ENCODE measurements around the gene SFXN1. TPM values are rescaled to one million over a fixed set of nuclear protein-coding genes. Genes with fewer than 3 reads are reported as not detected.

The SFXN1 gene
- polyA plus RNA-seq, 1 donor: 35.2 TPM

DNA sequence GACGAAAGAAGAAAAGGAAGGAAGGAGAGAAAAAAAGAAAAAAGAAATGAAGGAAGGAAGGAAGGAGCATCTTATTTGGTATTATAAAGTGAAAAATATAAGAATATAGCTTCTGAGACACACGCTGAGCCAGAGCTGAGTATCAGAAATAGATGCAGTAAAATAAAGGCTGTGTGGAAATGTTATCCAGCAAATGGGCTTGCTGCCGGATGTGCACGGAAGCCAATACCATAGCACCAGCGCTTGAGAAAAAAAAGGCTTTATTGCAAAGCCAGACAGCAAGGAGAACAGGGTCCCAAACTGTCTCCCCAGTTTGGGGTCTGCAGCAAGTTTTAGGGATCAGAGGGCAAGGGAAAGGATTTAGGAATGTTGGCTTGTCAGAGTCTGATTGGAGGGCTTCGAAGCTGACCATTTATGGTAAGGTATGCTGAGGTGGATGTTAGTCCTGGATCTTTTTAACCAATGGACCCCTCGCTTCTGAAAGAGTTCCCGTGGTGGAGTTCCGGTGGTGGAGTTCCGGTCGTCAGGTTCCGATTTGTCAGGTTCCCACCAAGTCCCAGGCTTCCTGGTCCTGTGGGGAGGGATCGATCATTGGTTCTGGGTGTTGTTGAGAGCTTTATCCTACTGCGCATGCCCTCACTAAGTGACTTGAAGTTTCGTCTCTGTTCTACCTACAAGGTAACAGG lies 70.4 kb downstream of the SFXN1 start:
- no peak overlapping the region for H3K27ac ChIP-seq (ENCODE audit: low read length)
- no peak for DNase-seq
- 92% methylated on average over 2 of the region's 15 CpGs for WGBS (ENCODE audit: insufficient coverage, low lambda C conversion rate)
- no peaks in the 10 kb centered on the region for H3K4me1 ChIP-seq (ENCODE audit: control insufficient read depth, insufficient read depth, low read length)
- H3K4me3 ChIP-seq (ENCODE audit: low read length): no peak overlapping the region
- no peaks in the 10 kb centered on the region for H3K36me3 ChIP-seq (ENCODE audit: control insufficient read depth, insufficient read depth, low read length)
- peaks cover 9% of the 10 kb centered on the region for H3K27me3 ChIP-seq (ENCODE audit: control insufficient read depth, insufficient read depth, low read length)
- H3K9me3 ChIP-seq (ENCODE audit: control insufficient read depth, low read depth, low read length): no peaks in the 10 kb centered on the region

DNA sequence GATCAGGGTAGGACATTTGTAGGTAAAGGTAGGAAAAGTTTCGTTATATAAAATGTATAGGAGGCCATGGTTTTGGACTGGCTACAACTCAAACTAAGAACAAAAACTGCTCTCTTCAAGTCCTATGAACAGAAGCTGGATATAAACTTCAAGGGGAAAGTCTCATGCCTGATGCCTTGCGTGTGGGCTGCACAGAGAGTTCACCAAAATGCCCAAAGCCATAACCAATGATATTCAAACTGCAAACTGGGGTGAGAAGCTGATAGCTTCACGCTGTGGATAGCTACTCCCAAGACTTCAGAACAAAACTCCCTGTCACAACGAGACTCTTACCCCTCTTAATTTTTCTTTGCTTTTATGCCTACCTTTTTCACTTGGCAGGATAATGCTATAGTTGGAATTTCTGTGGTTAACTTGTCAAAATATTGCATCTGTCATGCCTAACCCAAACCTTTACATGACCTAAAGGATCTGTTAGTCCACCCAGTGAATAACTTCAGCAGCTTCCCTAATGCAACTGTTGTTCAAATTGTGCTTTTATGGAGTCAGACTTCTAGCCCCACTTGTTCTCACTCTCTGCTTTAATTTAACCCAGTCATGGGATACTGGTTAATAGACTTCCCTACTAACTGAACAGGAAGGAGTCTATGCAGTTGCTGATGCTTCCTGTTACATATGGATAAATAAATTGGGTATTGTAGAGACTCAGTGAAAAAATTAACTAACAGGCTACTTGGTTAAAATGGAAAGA lies 71.9 kb downstream of the SFXN1 start:
- Histone ChIP-seq H3K4me3 (ENCODE audit: low read length) (no peak overlapping the region), H3K36me3 (ENCODE audit: control insufficient read depth, insufficient read depth, low read length) (no peaks in the 10 kb centered on the region), H3K4me1 (ENCODE audit: control insufficient read depth, insufficient read depth, low read length) (no peaks in the 10 kb centered on the region), H3K27ac (ENCODE audit: low read length) (no peak overlapping the region), H3K27me3 (ENCODE audit: control insufficient read depth, insufficient read depth, low read length) (peaks cover 9% of the 10 kb centered on the region), H3K9me3 (ENCODE audit: control insufficient read depth, low read depth, low read length) (peaks cover 4% of the 10 kb centered on the region)
- WGBS (ENCODE audit: insufficient coverage, low lambda C conversion rate): no CpG with 5 or more reads among the region's 4 CpGs
- no peak for DNase-seq

DNA sequence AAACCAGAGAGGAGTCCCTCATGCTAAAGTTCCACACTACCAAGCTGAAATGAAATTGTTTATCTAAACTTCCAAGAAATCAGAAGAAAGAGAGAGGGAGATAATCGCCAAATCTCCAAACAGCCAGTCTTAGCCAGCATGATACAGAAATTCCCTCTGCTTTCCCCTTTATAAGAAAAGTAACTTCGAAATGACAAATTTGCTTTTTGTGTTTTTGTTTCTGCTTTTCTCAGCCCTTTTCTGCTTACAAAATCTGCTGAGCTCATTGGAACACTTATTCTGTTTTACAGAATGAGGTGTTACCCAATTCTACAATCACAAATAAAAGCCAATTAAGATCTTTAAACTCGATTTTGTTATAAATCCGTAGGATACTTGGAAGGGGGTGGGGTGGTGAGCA lies 72.9 kb downstream of the SFXN1 start:
- DNase-seq: no peak
- 100% methylated on average over 1 of the region's 4 CpGs for WGBS (ENCODE audit: insufficient coverage, low lambda C conversion rate)
- Histone ChIP-seq H3K4me3 (ENCODE audit: low read length) (no peak overlapping the region), H3K27me3 (ENCODE audit: control insufficient read depth, insufficient read depth, low read length) (peaks cover 9% of the 10 kb centered on the region), H3K27ac (ENCODE audit: low read length) (no peak overlapping the region), H3K36me3 (ENCODE audit: control insufficient read depth, insufficient read depth, low read length) (no peaks in the 10 kb centered on the region), H3K9me3 (ENCODE audit: control insufficient read depth, low read depth, low read length) (peaks cover 4% of the 10 kb centered on the region), H3K4me1 (ENCODE audit: control insufficient read depth, insufficient read depth, low read length) (no peaks in the 10 kb centered on the region)

DNA sequence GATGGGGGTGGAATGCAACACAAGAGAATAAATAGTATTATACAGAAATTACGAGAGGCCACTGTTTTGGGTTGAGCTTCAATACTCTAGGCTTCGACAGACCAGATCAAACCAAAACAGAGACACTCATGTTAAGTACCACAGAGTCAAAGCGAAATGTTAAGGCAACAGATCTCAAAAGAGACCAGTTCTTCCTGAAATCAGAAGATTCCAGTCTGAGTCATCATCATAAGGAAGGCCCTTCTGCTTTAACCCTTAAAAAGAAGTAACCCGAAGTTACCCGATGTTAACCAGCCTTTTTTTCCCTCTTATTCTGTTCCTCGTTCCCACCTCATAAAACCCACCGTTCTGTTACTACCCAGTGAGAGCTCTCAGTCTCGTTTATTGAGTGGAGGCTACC lies 75.9 kb downstream of the SFXN1 start:
- Histone ChIP-seq H3K27me3 (ENCODE audit: control insufficient read depth, insufficient read depth, low read length) (no peaks in the 10 kb centered on the region), H3K27ac (ENCODE audit: low read length) (no peak overlapping the region), H3K4me1 (ENCODE audit: control insufficient read depth, insufficient read depth, low read length) (no peaks in the 10 kb centered on the region), H3K4me3 (ENCODE audit: low read length) (no peak overlapping the region), H3K36me3 (ENCODE audit: control insufficient read depth, insufficient read depth, low read length) (no peaks in the 10 kb centered on the region), H3K9me3 (ENCODE audit: control insufficient read depth, low read depth, low read length) (peaks cover 4% of the 10 kb centered on the region)
- 100% methylated on average over 3 of the region's 8 CpGs for WGBS (ENCODE audit: insufficient coverage, low lambda C conversion rate)
- DNase-seq: no peak

DNA sequence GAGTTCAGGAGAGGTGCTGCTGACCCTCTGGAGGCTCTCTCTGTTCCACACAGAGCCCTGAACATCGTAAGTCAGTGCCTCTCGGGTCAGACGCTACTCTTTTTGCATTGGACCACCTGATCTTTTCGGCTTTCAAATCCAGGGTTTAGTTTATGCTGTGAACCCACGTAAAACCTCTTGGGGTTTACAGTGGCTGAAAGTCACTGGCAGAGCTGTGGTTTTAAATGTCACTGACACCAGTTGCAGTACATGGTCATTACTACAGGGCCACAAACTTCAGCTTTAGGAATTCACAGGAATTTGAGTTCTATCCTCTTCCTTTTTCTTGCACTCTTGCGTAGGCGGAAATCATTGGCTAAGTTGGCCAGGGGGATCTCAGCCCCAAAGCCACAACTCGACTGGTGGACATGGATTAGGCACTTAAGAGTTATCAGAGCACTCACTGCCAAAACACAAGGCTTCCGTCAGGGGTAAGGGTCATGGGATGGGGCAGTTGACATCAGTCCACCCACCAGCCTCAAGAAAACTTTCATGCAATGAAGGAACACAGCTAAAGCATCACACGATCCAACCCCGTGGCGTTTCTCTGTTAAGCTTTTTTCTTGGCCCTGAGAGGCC lies 76.9 kb downstream of the SFXN1 start:
- no peaks in the 10 kb centered on the region for H3K27me3 ChIP-seq (ENCODE audit: control insufficient read depth, insufficient read depth, low read length)
- no peaks in the 10 kb centered on the region for H3K36me3 ChIP-seq (ENCODE audit: control insufficient read depth, insufficient read depth, low read length)
- 83% methylated on average over 1 of the region's 12 CpGs for WGBS (ENCODE audit: insufficient coverage, low lambda C conversion rate)
- peaks cover 4% of the 10 kb centered on the region for H3K9me3 ChIP-seq (ENCODE audit: control insufficient read depth, low read depth, low read length)
- H3K4me1 ChIP-seq (ENCODE audit: control insufficient read depth, insufficient read depth, low read length): no peaks in the 10 kb centered on the region
- DNase-seq: no peak
- no peak overlapping the region for H3K27ac ChIP-seq (ENCODE audit: low read length)
- H3K4me3 ChIP-seq (ENCODE audit: low read length): no peak overlapping the region

DNA sequence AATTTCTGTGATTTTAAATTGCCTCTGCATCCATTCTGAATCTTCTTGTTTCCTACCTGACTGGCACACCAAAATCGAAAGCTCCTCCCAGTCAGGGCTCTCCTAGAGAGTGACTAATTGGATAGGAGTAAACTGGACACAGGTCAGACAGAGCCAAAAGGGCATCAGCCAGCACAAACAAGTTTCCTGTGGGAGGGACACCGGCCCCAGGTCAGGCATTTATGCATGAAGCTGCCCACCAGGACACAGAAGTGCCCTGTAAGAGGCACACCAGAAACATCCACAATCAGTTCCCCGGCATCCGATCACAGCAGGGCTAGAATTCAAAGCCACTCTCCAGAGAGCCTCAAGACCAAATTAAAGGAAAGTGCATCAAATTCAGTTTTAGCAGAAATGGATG lies 78.4 kb downstream of the SFXN1 start:
- DNase-seq: no peak
- Histone ChIP-seq H3K4me3 (ENCODE audit: low read length) (no peak overlapping the region), H3K4me1 (ENCODE audit: control insufficient read depth, insufficient read depth, low read length) (no peaks in the 10 kb centered on the region), H3K27me3 (ENCODE audit: control insufficient read depth, insufficient read depth, low read length) (no peaks in the 10 kb centered on the region), H3K36me3 (ENCODE audit: control insufficient read depth, insufficient read depth, low read length) (no peaks in the 10 kb centered on the region), H3K27ac (ENCODE audit: low read length) (no peak overlapping the region), H3K9me3 (ENCODE audit: control insufficient read depth, low read depth, low read length) (peaks cover 4% of the 10 kb centered on the region)
- no CpG with 5 or more reads among the region's 4 CpGs for WGBS (ENCODE audit: insufficient coverage, low lambda C conversion rate)

DNA sequence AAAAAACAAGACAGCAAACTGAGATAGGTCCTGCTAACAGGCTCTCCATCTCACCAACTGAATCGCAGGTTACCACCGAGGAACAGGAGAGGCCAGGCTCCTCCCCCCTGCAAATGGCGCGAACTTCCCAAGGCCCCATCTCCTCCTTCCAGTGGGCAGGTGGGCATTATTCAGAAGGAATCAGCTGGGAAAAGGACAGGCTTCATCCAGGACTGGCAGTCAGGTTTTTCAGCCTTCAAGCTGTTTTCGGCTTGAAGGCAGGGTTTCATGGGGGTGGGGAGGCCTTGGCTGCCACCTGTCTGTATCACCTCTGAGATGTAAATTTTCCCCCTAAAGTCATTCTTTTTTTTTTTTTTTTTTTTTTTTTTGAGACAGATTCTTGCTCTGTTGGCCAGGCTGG lies 79.4 kb downstream of the SFXN1 start:
- no peaks in the 10 kb centered on the region for H3K4me1 ChIP-seq (ENCODE audit: control insufficient read depth, insufficient read depth, low read length)
- DNase-seq: no peak
- no peak overlapping the region for H3K4me3 ChIP-seq (ENCODE audit: low read length)
- WGBS (ENCODE audit: insufficient coverage, low lambda C conversion rate): no CpG with 5 or more reads among the region's 5 CpGs
- peaks cover 4% of the 10 kb centered on the region for H3K9me3 ChIP-seq (ENCODE audit: control insufficient read depth, low read depth, low read length)
- no peaks in the 10 kb centered on the region for H3K27me3 ChIP-seq (ENCODE audit: control insufficient read depth, insufficient read depth, low read length)
- H3K36me3 ChIP-seq (ENCODE audit: control insufficient read depth, insufficient read depth, low read length): no peaks in the 10 kb centered on the region
- H3K27ac ChIP-seq (ENCODE audit: low read length): no peak overlapping the region

DNA sequence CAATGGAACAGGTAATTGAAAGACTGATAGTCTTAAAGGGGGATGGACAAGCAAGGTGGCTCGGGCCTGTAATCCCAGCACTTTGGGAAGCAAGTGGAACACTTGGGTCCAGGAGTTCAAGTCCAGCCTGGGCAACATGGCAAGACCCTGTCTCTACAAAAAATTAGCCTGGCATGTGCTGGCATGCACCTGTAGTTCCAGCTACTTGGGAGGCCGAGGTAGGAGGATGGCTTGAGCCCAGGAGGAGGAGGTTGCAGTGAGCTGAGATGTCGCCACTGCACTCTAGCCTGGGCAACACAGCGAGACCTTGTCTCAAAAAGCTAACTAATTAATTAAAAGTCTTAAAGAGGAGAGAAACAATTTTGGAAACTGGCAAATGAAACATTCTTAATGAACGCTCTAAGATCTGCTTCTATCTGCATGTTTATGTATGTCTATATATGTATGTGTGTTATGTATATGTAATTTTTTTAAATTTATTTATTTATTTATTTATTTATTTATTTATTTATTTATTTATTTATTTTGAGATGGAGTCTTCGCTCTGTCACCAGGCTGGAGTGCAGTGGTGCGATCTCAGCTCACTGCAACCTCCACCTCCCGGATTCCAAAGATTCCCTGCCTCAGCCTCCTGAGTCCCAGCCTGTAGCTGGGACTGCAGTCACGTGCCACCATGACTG lies 80.6 kb downstream of the SFXN1 start:
- Histone ChIP-seq H3K4me1 (ENCODE audit: control insufficient read depth, insufficient read depth, low read length) (no peaks in the 10 kb centered on the region), H3K36me3 (ENCODE audit: control insufficient read depth, insufficient read depth, low read length) (no peaks in the 10 kb centered on the region), H3K9me3 (ENCODE audit: control insufficient read depth, low read depth, low read length) (peaks cover 4% of the 10 kb centered on the region), H3K4me3 (ENCODE audit: low read length) (no peak overlapping the region), H3K27me3 (ENCODE audit: control insufficient read depth, insufficient read depth, low read length) (peaks cover 4% of the 10 kb centered on the region), H3K27ac (ENCODE audit: low read length) (no peak overlapping the region)
- WGBS (ENCODE audit: insufficient coverage, low lambda C conversion rate): 78% methylated on average over 1 of the region's 9 CpGs
- no peak for DNase-seq

DNA sequence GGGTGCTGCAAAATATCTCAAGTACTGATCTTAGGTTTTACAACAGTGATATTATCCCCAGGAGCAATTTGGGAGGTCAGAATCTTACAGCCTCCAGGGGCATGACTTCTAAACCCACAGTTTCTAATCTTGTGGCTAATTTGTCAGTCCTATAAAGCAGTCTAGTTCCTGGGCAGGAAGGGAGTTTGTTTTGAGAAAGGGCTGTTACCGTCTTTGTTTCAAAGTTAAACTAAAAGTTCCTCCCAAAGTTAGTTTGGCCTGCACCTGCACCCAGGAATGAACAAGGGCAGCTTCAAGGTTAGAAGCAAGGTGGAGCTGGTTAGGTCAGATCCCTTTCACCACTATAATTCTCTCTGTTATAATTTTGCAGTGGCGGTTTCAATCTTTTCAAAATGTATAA lies 81.7 kb downstream of the SFXN1 start:
- WGBS (ENCODE audit: insufficient coverage, low lambda C conversion rate): no CpG with 5 or more reads among the region's 2 CpGs
- no peak for DNase-seq
- Histone ChIP-seq H3K27ac (ENCODE audit: low read length) (no peak overlapping the region), H3K4me1 (ENCODE audit: control insufficient read depth, insufficient read depth, low read length) (no peaks in the 10 kb centered on the region), H3K9me3 (ENCODE audit: control insufficient read depth, low read depth, low read length) (no peaks in the 10 kb centered on the region), H3K27me3 (ENCODE audit: control insufficient read depth, insufficient read depth, low read length) (peaks cover 4% of the 10 kb centered on the region), H3K4me3 (ENCODE audit: low read length) (no peak overlapping the region), H3K36me3 (ENCODE audit: control insufficient read depth, insufficient read depth, low read length) (no peaks in the 10 kb centered on the region)

DNA sequence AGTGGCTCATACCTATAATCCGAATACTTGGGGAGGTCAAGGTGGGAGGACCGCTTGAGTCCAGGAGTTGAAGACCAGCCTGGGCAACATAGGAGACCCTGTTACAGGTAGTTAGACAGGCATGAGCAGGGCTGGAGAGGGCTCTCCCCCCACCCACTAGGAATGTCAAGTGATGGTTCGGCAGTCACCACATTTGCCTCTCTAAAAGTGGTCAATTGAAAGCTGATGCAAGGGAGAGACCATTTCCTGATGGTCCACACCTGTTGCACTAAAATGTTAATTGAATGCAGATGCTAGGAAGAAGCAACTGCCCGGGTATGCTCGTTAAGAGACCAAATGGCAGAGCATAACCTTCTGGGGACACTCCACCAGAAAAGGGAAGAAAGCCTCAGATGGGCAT lies 82.7 kb downstream of the SFXN1 start:
- WGBS (ENCODE audit: insufficient coverage, low lambda C conversion rate): no CpG with 5 or more reads among the region's 5 CpGs
- H3K9me3 ChIP-seq (ENCODE audit: control insufficient read depth, low read depth, low read length): no peaks in the 10 kb centered on the region
- H3K27ac ChIP-seq (ENCODE audit: low read length): no peak overlapping the region
- no peaks in the 10 kb centered on the region for H3K4me1 ChIP-seq (ENCODE audit: control insufficient read depth, insufficient read depth, low read length)
- H3K4me3 ChIP-seq (ENCODE audit: low read length): no peak overlapping the region
- DNase-seq: no peak
- H3K36me3 ChIP-seq (ENCODE audit: control insufficient read depth, insufficient read depth, low read length): no peaks in the 10 kb centered on the region
- H3K27me3 ChIP-seq (ENCODE audit: control insufficient read depth, insufficient read depth, low read length): peaks cover 4% of the 10 kb centered on the region
